Lung (tissue), 12 donors: Measurements from ENCODE around the gene STAT5B. TPM values are rescaled to one million over a fixed set of nuclear protein-coding genes. Genes with fewer than 3 reads are reported as not detected.

Experiments used
- ATAC-seq: fragments of 200-7000 bp; cut with Tn5 transposase; one replicate; pipeline ENCODE4 v1.9.1; 2020; ENCODE audit warnings: moderate number of reproducible peaks; ENCODE audit not compliant: insufficient read depth, low FRiP score
- DNase-seq, 3 donors: peaks; one replicate each; pipeline ENCODE4 v3.0.0-alpha.2; 2013 to 2017
- H3K27ac ChIP-seq, 2 donors: one replicate each; pipeline ENCODE4 v1.5.1; 2013; ENCODE audit warnings: mild to moderate bottlenecking in 2 of 2, moderate library complexity in 2 of 2, control low read depth in 1 of 2, inconsistent platforms in 1 of 2, low read depth in 1 of 2, low read length in 1 of 2
- H3K27me3 ChIP-seq, 3 donors: one replicate each; pipeline ENCODE4 v1.5.1; 2013; ENCODE audit warnings: low read length in 2 of 3; ENCODE audit not compliant: control insufficient read depth in 3 of 3, insufficient read depth in 3 of 3
- H3K36me3 ChIP-seq, 4 donors: one replicate each; pipeline ENCODE4 v1.5.1; 2013; ENCODE audit warnings: low read length in 4 of 4, mild to moderate bottlenecking in 1 of 4, moderate library complexity in 1 of 4; ENCODE audit not compliant: control insufficient read depth in 4 of 4, insufficient read depth in 4 of 4
- H3K4me1 ChIP-seq, 5 donors: one replicate each; pipeline ENCODE4 v1.5.1; 2013; ENCODE audit warnings: low read length in 5 of 5, mild to moderate bottlenecking in 2 of 5, moderate library complexity in 1 of 5; ENCODE audit not compliant: control insufficient read depth in 5 of 5, insufficient read depth in 5 of 5
- H3K4me3 ChIP-seq: one replicate; pipeline ENCODE4 v1.5.1; 2013; ENCODE audit warnings: mild to moderate bottlenecking, control low read depth, moderate library complexity
- H3K9ac ChIP-seq, 2 donors: one replicate each; pipeline ENCODE4 v1.5.1; 2013; ENCODE audit warnings: low read length in 2 of 2, control low read depth in 1 of 2; ENCODE audit not compliant: insufficient read depth in 1 of 2
- H3K9me3 ChIP-seq, 4 donors: one replicate each; pipeline ENCODE4 v1.5.1; 2013; ENCODE audit warnings: low read length in 3 of 4, mild to moderate bottlenecking in 1 of 4, moderate library complexity in 1 of 4; ENCODE audit not compliant: control insufficient read depth in 4 of 4, insufficient read depth in 3 of 4
- WGBS, 2 donors: extraction: QIAGEN DNeasy Blood & Tissue Kit; methylation state at CpG; one replicate each; pipeline ENCODE4 v1.1.7; 2013; 5-methylcytosine and 5-hydroxymethylcytosine counted together
- polyA plus RNA-seq, 2 donors: library from polyadenylated mRNA; stranded (reverse); fragments of 200-250 nt; gene quantifications; one replicate each; pipeline ENCODE4 v1.2.1, GENCODE V29; 2013
- total RNA-seq, 2 donors: library from RNA; depleted of rRNA in 1 of 2; stranded (reverse); fragments of >200 nt in 1 of 2; gene quantifications; one replicate each; pipeline ENCODE4 v1.2.1, GENCODE V29; 2014 to 2021
- TF ChIP-seq, protein P1 (sequence below): IDR thresholded peaks from 2 replicates; pipeline ENCODE4 v1.5.1; 2012; ENCODE audit warnings: mild to moderate bottlenecking; ENCODE audit errors: control extremely low read depth, extremely low read depth
- donor health status: control.
- donor health status: control.
- donor health status: Bipolar disorder and iron deficiency.
- donor health status: healthy.
- donor health status: DM: yes; HTN: yes; CAD: no.

STAT5B gene
- total and polyA plus RNA-seq, 4 donors, result 23.3 to 53.6 (median 48.1) TPM

DNA sequence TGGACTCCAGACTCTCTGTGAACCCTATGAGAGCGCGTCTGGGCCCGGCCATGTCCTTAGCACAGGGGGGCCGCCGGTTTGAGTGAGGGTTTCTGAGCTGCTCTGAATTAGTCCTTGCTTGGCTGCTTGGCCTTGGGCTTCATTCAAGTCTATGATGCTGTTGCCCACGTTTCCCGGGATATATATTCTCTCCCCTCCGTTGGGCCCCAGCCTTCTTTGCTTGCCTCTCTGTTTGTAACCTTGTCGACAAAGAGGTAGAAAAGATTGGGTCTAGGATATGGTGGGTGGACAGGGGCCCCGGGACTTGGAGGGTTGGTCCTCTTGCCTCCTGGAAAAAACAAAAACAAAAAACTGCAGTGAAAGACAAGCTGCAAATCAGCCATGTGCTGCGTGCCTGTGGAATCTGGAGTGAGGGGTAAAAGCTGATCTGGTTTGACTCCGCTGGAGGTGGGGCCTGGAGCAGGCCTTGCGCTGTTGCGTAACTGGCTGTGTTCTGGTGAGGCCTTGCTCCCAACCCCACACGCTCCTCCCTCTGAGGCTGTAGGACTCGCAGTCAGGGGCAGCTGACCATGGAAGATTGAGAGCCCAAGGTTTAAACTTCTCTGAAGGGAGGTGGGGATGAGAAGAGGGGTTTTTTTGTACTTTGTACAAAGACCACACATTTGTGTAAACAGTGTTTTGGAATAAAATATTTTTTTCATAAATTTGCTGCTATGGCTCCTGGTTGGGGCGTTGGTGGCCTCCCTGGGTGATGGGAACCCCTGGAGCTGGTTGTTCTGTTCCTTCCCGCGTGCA is 35.2 kb upstream of the STAT5B start:
- ATAC-seq (peak; percentile 64), DNase-seq (peak; percentile 94 to 98 (median 96))
- TF ChIP-seq, protein P1, sequence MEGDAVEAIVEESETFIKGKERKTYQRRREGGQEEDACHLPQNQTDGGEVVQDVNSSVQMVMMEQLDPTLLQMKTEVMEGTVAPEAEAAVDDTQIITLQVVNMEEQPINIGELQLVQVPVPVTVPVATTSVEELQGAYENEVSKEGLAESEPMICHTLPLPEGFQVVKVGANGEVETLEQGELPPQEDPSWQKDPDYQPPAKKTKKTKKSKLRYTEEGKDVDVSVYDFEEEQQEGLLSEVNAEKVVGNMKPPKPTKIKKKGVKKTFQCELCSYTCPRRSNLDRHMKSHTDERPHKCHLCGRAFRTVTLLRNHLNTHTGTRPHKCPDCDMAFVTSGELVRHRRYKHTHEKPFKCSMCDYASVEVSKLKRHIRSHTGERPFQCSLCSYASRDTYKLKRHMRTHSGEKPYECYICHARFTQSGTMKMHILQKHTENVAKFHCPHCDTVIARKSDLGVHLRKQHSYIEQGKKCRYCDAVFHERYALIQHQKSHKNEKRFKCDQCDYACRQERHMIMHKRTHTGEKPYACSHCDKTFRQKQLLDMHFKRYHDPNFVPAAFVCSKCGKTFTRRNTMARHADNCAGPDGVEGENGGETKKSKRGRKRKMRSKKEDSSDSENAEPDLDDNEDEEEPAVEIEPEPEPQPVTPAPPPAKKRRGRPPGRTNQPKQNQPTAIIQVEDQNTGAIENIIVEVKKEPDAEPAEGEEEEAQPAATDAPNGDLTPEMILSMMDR, result no peak
- WGBS, 2 donors, result 49 to 53% methylated on average over 19 of the region's 19 CpGs
- H3K27me3 ChIP-seq, result no peaks in the 10 kb centered on the region
- H3K4me3 ChIP-seq, result no peak overlapping the region
- peaks cover 8 to 58% (median 14%) of the 10 kb centered on the region in 4 donors for H3K36me3 ChIP-seq
- no peaks in the 10 kb centered on the region for H3K9me3 ChIP-seq
- peak overlapping the region; percentile 62 to 68 for H3K27ac ChIP-seq
- H3K4me1 ChIP-seq, result peaks cover 0 to 34% (median 24%) of the 10 kb centered on the region in 5 donors
- H3K9ac ChIP-seq, result peak overlapping the region in 1 of 2 donors; percentile 70

DNA sequence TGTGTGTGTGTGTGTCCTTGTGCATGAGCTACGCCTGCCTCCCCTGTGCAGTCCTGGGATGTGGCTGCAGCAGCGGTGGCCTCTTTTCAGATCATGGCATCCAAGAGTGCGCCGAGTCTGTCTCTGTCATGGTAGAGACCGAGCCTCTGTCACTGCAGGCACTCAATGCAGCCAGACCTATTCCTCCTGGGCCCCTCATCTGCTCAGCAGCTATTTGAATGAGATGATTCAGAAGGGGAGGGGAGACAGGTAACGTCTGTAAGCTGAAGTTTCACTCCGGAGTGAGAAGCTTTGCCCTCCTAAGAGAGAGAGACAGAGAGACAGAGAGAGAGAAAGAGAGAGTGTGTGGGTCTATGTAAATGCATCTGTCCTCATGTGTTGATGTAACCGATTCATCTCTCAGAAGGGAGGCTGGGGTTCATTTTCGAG is 34.6 kb upstream of the STAT5B start:
- H3K4me1 ChIP-seq, result peaks cover 0 to 34% (median 24%) of the 10 kb centered on the region in 5 donors
- DNase-seq (no peak), ATAC-seq (no peak)
- H3K27me3 ChIP-seq, result no peaks in the 10 kb centered on the region
- no peaks in the 10 kb centered on the region for H3K9me3 ChIP-seq
- H3K4me3 ChIP-seq, result no peak overlapping the region
- peak overlapping the region in 1 of 2 donors; percentile 68 for H3K27ac ChIP-seq
- WGBS, 2 donors, result 71 to 75% methylated on average over 9 of the region's 9 CpGs
- H3K36me3 ChIP-seq, result peaks cover 7 to 60% (median 11%) of the 10 kb centered on the region in 4 donors
- peak overlapping the region in 1 of 2 donors; percentile 70 for H3K9ac ChIP-seq
- TF ChIP-seq, protein P1, result no peak

DNA sequence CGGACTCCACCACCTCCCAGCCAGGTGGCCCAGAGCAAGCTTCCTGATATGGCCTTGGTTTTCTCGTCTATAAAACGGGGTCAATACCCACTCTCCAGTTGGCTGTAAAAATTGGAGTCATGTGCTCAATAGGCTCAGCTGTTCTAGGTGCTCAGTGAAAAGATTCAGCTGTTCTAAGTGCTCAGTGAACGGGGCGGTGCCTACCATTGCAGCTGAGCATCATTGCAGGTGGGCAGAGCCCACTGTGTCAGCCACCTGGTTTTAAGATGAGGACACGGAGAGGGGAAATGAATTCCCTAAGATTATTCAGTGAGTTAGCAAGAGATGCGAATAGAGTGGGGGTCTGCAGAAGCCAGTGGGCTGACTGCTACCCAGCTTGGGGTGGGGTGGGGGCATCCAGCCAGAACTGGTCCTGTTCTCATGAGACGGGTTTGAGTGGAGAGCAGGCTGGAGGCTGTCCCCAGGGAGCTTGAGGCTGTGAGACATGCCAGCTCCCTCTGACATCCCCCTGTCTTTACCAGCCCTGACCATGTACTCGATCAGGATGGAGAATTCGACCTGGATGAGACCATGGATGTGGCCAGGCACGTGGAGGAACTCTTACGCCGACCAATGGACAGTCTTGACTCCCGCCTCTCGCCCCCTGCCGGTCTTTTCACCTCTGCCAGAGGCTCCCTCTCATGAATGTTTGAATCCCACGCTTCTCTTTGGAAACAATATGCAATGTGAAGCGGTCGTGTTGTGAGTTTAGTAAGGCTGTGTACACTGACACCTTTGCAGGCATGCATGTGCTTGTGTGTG is 34.0 kb upstream of the STAT5B start:
- peak overlapping the region in 1 of 2 donors; percentile 70 for H3K9ac ChIP-seq
- peaks cover 0 to 34% (median 24%) of the 10 kb centered on the region in 5 donors for H3K4me1 ChIP-seq
- no peak overlapping the region for H3K4me3 ChIP-seq
- no peaks in the 10 kb centered on the region for H3K27me3 ChIP-seq
- no peaks in the 10 kb centered on the region for H3K9me3 ChIP-seq
- whole genome bisulfite sequencing, 2 donors, result 81 to 87% methylated on average over 19 of the region's 19 CpGs
- TF ChIP-seq, protein P1, result no peak
- H3K27ac ChIP-seq, result peak overlapping the region in 1 of 2 donors; percentile 68
- DNase-seq, result peak in 2 of 3 donors; percentile 27 to 35
- H3K36me3 ChIP-seq, result peaks cover 2 to 61% (median 8%) of the 10 kb centered on the region in 4 donors
- no peak for ATAC-seq
